NCI-H1436 (cell line): ENCODE results near the gene KIF23.
A peak's percentile ranks its signal among the peaks of the same experiment; 100 is the strongest.
"Not testable (repeated sequence)": the region's sequence is repeated elsewhere in the genome, so short reads cannot be mapped to it uniquely, and the experiment has no call there.

Experiments used
- DNase-seq: peaks from one replicate; lab custom pipeline; 2025; lab: John Stamatoyannopoulos, UW

KIF23 gene

DNA sequence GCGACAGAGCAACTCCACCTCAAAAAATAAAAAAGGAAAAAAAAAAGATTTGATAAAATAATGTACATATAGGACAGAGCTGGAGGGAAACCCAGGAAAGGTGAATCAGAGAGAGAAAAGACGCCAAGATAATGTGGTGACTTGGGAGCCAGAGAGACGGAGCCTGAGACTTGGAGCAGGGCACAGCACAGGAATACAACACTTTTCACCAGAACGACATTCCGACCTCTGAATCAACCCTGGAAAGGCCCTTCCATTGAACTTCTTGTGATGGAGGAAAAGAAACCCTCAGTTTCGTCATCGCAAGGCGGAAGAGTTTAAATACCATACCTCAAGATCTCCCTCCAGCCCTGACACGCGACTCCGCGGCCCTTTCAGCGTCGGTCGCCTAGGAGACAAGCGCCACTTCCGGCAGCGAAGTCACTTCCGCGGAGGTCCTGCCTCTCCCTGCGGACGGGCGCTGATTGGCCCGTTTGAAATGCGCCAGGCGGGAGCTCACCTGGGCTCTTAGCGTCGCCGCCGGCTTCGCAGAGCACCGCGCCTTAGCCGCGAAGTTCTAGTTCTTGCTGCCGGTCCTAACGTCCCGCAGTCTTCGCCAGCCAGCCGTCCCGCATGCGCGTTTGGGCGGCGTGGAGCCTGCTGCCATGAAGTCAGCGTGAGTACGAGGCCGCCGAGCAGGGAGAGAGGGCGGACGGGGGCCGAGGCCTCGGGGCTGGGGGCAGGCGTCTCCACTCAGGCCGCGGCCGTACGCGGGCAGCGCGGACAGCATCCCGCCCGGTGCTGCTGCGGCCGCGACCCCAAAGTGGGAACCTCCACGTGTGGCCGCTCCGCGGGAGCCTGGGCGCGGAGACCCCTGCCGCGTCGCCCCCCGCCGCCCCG, at the start of gene KIF23:
TSS of gene KIF23 (plus strand) at position 528 of the 879 bp plus-strand sequence. CDS start at position 645, 117 bp downstream.
- peak; percentile 93 for DNase-seq

DNA sequence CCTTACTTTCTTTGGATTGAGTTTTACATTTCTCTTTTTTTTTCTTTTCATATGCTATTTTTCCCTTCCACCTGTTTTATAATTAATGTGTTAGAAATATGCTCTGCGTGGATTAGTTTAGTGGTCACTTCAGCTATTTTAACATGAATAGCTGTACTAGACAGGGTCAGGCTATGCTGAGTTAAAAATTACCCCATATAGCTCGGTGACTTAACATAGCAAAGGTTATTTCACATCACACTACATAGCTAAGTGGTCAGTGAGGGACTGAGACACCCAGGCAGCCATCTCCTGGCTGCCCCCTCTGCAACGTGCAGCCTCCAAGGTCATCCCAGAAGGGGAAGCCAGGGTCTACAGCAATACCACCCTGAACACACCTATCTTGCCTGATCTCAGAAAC, 46.9 kb upstream of the KIF23 start:
- no peak for DNase-seq

DNA sequence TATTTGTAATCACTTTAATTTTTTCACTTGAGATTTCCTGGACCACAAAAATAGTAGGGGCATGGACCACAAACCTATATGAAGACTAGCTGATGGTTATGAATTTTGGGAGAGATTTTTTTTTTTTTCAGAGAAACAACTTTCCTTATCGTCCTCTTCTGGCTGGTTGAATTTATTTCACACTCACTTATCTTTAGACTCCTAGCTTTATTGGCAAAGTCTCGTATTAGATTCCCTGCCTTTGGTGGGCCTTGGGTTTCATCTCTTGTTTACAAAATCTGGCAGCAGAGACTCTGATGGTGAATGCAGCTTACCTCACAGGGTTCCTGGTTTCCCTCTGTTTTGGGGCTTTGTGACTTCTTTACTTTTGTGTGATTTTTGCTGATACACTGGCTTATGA, 44.5 kb upstream of the KIF23 start:
- no peak for DNase-seq

DNA sequence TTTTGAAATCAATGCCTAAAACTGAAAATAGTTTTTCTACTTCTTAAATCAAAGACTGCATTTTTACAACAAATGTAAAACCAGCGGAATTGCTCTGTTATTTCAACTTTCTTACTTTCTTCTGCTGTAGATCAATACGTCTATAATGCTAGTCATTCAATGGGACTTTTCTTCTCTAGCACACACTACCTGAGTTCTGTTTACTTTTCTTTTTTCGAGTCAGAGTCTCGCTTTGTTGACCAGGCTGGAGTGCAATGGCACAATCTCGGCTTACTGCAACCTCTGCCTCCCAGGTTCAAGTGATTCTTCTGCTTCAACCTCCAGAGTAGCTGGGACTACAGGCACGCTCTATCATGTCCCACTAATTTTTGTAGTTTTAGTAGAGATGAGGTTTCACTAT, 40.7 kb upstream of the KIF23 start:
- no peak for DNase-seq

DNA sequence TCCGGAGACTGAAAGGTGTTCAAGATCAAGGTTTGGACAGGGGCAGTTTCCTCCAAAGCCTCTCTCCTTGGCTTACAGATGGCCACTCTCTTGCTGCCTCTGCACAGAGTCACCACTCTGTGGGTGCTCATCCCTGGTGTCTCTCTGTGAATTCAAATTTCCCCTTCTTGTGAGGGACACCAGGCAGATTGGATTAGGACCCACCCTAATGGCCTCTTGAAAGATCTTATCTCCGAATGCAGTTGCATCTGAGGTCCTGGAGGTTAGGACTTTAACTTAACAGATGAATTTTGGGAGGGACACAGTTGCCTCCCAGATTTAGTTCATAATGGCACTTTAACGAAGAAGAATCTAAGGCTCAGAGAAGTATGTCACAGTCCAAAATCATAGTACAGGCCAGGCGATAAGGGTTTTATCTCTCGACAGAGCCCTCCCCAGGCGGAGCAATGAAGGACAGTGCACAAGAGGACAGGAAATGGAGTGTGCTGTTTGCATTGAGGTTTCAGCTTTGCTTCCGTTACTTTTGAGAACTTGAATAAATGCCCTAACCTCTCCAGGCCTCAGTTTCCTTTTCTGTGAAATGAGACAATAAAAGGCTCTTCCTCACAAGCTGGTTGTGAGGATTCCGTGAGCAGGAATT, 38.9 kb upstream of the KIF23 start:
- DNase-seq = no peak

DNA sequence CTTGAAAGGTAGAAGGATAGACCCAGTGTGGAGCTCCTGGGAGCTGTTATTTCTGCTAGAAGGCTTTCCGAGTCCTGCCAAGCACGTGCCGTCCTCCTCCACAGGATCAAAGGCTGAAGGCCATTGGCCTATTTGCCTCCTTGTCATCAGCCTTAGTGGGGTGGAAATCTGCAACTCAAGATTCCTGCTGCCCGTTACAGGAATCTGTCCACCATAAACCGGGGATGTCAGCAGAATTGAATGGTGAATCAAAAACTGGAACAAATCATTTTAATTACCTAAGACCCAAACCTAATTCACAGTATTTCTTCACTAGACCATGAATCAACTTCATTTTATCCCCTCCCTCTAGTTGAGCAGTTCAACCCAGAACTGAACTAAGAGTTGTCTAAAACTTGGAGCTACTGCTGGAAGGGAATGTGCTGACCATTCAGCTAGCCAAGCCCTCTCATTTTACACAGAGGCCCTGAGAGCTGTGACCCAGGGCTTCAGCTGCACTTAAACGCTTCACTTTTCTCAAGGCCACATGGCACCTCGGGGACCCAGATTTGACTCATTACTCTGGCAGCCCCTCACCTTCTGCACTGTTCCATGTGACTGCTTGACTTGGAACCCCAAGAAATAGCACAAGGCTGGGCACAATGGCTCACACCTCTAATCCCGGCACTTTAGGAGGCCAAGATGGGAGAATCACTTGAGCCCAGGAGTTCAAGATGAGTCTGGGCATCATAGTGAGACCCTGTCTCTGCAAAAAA, 36.8 kb upstream of the KIF23 start:
- no peak for DNase-seq

DNA sequence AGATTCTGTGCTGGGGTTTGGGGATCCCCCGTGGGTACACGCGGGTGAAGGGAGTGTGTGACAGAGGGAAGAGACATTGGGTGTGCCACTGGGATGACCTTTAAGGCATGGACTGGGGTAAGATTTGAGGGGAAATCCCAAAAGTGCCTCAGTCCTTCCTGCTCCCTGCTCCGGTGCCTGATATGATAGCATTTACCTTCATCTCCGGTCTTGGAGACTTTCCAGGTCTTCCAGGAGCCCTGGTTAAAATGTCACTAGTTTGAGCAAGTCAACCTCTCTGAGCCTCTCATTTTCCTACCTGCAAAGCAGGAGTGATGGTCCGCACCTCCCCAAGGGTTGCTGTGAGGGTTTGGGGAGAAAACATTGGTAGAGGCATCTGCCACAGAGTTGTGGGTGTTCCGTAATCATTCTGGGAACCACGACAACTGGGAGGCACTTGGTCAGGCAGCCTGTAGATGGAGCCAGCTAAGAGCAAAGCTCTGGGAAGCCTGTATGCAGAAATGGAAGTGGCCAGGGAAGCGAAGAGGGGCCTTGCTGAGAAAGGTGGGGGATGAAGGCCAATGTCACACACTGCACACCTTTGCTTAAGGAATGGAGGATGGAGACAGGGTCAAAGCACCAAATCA, 33.9 kb upstream of the KIF23 start:
- no peak for DNase-seq

DNA sequence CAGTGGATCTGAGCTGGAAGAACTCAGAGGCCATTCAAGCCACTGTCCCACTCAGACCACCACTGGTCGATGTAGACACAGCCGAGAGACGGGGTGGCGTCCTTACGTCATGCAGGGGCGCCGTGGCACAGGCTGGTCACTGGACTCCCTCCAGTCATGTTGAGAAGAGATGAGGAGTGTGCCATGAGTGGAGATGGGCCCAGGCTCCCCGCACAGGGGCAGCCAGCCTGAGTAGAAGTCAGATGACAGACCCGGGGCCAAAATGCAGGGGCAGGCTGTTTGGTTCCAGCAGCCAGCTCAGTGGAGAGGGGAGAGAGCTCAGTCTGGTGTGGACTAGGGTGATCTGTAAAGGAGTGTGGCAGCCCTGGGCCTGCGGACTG, 33.4 kb upstream of the KIF23 start:
- DNase-seq = no peak

DNA sequence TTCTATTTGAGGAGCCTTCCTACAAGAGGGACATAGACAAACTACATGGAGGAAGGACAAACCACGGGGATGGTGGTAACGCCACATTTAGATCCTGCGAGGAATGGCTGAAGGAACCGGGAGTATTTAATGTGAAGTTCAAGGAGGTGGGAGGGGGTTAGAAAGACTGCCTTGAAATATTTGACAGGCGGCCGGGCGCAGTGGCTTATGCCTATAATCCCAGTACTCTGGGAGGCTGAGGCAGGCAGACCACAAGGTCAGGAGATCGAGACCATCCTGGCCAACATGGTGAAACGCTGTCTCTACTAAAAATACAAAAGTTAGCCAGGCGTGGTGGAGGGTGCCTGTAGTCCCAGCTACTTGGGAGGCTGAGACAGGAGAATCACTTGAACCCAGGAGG, 32.0 kb upstream of the KIF23 start:
- DNase-seq = not testable (repeated sequence)

DNA sequence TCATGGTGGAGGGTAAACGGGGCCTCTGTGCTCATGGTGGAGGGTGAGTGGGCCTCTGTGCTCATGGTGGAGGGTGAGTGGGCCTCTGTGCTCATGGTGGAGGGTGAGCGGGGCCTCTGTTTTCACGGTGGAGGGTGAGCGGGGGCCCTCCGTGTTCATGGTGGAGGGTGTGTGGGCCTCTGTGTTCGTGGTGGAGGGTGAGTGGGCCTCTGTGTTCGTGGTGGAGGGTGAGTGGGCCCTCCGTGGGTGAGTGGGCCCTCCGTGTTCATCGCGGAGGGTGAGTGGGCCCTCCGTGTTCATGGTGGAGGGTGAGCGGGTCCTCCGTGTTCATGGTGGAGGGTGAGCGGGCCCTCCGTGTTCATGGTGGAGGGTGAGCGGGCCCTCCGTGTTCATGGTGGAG, 30.1 kb upstream of the KIF23 start:
- DNase-seq = not testable (repeated sequence)

DNA sequence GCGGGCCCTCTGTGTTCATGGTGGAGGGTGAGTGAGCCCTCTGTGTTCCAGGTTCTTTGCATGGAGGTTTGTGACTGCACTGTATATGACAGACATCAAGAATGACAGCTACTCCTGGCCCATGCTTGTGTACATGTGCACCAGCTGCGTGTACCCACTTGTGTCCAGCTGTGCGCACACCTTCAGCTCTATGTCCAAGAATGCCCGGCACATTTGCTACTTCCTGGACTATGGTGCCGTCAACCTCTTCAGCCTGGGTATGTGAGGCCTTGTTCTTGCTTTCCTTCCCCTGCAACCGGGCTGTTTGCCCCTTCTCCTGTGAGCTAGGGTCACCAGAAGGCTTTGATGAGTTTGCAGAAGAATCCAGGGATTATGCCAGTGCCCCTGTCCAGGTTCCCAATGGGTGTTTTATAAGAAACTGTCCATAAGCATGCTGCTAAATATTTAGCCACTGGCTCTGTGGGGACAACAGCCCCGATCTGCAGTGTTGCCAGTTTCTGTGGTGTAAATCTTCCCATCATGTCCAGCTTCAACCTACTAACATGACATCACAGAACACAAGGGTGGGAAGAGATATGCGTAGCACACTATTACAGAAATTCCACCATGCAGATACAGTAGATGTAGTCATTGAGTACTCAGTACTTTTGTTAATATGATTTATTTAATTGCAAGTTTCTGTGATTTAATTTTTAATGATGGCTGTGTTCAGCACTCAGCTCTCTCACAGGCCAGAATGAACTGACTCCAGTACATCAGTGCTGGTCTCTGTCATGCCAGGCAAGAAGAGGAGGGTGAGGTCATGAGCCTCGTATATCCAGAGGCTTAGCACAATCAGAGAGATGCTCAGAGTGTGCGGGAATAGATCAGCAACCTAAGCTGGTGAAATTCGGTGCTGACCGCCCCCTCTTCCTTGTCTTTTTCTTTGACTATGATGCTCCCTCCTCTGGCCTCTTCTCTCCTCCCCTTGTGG, 29.2 kb upstream of the KIF23 start:
- DNase-seq = no peak

DNA sequence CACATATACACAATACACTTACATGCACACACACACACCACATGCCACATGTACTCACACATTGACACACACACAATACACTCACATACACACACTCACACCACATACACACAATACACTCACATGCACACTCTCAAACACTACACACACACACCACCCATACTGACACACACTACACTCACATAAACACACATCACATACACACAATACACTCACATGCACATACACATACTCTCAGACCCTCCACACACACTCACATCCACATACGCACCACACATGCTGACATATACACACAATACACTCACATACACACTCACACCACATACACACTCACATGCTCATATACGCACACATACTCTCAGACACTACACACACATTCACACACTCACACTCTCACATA, 28.3 kb upstream of the KIF23 start:
- DNase-seq = no peak

DNA sequence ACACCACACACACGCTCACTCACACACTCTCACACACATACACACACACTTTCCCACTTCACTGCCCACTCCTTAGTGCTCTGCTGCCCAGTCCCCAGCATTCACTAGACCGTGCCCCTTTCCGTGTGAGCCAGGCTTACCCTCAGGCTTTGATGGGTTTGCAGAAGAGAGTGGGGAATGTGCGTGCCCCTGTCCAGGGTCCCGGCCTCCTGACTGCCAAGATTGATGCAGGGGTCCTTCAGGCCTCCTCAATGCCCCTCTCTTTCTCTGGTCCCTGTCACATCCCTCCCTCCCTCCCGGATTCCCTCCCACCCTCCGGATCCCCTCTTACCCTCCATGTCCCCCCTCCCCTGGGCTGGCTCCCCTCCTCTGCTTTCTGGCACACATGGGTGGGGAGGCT, 27.9 kb upstream of the KIF23 start:
- DNase-seq = no peak

DNA sequence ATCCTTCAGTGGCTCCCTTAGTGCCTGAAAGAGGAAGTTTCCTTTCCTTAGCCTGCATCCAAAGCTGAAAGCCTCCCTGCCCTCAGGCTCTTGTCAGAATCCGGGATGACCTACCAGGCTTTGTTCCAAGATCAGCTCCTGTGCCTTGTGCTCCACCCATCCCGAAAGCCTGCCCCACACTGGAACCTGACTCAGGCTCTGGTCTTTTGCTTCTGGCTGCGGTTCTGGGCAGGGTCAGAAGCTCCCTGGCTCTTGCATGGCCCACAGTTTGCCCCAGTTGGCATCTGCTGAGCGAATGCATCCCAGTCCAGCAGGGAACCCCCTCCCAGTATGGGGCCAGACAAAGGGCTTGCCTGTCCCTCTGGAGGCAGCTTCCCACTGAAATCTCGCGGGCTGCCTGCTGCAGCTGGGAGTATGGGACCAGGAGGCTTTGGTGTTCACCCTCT, 25.9 kb upstream of the KIF23 start:
- no peak for DNase-seq

DNA sequence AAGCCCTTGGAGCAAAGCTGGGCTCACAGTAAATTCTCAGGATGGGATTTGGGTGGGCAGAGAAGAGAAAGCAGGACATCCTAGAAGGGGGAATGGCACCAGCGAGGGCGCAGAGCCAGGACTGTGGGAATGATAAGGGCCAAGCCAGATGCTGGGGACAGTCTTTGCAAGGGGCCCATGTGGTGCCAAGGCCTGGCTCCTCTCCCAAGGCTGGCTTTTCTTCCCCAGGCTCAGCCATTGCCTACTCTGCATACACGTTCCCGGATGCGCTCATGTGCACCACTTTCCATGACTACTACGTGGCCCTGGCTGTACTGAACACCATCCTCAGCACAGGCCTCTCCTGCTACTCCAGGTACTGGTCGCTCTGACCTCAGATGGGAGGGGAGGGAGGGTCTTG, 24.7 kb upstream of the KIF23 start:
- no peak for DNase-seq

DNA sequence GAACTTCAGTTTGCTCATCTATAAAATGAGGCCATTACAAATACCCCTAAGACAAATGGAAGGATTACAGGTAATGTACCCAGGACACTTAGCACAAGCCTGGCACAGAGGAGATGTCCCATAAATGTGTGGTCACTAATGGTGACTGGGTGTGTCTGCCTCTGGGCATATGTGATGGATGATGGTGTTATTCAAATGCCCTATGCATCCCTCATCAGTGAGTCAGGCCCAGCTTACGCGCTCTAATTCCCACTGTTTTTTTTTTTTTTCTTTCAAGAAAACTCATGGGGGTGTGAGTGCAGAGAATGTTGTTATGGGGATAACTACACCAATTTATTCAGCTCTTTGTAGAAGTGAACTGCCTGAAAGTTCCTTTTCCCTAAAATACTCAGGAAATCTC, 23.6 kb upstream of the KIF23 start:
- no peak for DNase-seq

DNA sequence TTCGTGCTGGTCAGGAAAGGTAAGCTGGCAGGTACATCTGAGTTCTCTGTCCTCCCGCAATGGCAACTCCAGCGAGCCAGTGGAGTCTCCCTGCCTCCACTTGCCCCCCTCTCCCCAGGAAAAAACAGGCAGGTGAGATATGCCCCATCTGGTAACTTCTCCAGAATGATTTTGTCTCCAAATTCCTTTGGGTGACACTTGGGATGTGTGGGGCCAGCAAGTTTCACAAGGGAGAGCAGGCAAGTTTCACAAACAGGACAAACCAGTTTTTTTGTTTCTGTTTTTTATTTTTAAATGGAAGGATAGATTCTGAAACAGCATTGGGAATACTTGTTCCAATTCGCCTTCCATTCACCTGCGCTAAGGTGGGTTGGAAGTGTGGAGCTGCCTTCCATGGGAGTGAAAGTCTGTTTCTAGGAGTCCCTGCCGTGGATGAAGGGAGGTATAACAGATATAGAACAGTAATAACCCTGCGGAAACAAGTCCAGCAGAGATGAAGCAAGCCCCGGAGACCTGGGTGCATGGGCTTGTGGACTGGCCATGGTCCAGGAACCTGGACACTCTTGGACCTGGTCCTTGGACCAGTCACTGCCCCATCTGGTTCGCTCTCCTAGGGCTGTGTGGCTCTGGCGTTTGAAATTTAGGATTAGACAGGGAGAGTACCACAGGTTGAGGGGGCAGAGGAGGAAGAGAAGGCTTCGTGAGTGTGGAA, 22.9 kb upstream of the KIF23 start:
- DNase-seq = no peak

DNA sequence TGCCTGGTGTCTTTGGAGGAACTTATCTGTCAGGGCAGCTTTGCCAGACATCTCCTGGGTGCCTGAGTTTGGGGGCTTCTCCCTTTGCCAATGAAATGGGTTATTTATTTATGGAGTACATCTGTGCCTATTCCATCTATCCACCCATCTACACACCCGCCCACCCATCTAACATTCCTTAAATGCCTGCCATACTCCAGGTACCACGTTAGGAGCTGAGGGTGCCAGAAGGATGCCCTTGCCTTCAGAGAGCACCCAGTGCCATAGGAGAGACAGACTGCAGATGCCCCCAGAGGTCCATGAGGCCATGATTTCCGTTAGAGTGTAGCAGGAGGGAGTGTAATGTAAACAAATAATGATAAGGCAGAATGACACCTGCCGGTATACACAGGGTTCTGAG, 21.8 kb upstream of the KIF23 start:
- DNase-seq = no peak

DNA sequence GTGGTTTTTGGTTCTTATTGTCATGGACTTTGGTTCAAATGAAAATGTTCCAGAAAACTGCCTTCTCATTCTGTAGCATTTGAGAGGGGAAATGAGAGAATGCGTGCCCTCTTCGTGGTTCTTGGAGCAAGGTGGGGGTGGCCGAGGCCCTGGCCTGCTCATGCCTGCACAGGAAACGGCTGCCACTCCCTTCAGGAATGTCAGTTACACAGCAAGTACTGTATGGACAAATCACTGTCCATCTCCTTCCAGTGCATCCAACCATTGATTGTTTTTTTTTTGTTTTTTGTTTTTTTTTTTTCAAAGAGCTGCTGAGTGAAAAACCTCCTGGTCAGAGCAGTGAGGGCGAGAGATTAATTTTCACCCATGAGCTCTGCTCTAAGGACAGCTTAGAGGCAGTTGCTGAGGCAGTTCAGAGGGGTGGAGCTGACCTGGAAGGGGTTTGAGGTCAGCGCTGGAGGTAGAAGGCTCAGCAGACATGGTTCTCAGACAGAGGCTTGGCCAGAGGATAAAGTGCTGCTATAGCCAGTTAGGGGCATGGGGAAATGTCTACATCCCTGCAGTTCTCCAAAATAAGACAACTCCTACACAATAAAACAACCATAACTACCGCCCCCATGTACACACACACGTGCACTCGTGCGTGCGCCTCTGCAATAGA, 20.2 kb upstream of the KIF23 start:
- DNase-seq = no peak
